ENCODE results near the gene C10orf90. TPM values are rescaled to one million over a fixed set of nuclear protein-coding genes. Genes with fewer than 3 reads are reported as not detected.

The C10orf90 gene
- total RNA-seq, 1 experiment from 2014 or later: not detected

GRCh38 chr10:126561921-126562680 lies 108.4 kb downstream of the C10orf90 start:
- peaks cover 17 to 20% of the 10 kb centered on the region in 2 experiments for H3K9me3 Mint-ChIP-seq
- H3K23me2 ChIP-seq (ENCODE audit: insufficient read length, low read depth, low read length, poor library complexity, severe bottlenecking): no peaks in the 10 kb centered on the region
- no peak overlapping the region for H3K4me2 ChIP-seq (ENCODE audit: insufficient read depth, insufficient read length, low read length)
- no peak overlapping the region for H4K5ac ChIP-seq (ENCODE audit: insufficient read length, low read depth, low read length)
- no peak overlapping the region for H2BK5ac ChIP-seq (ENCODE audit: insufficient read length, low read length)
- peak overlapping the region; percentile 0 to 7; a peak in 2 of 5 replicates for H3K4me3 Mint-ChIP-seq
- DNase-seq: no peak
- H2BK15ac ChIP-seq (ENCODE audit: low read depth, low read length): no peak overlapping the region
- peaks cover 6% of the 10 kb centered on the region for H3K27me3 Mint-ChIP-seq (ENCODE audit: low read depth)
- no peak overlapping the region for H3T11ph ChIP-seq (ENCODE audit: low read length)
- no peak overlapping the region for H2AK5ac ChIP-seq (ENCODE audit: insufficient read length, low read length)
- H2BK12ac ChIP-seq (ENCODE audit: insufficient read length, low read depth, low read length): no peak overlapping the region
- no peaks in the 10 kb centered on the region for H3K79me1 ChIP-seq (ENCODE audit: insufficient read depth, low read depth, low read length, poor library complexity, severe bottlenecking)
- H2BK20ac ChIP-seq (ENCODE audit: low read depth, low read length, poor library complexity, severe bottlenecking): no peak overlapping the region
- no peak overlapping the region for H2BK120ac ChIP-seq (ENCODE audit: low read depth, low read length, poor library complexity, severe bottlenecking)
- no peak overlapping the region for H3K9ac ChIP-seq (ENCODE audit: extremely low read depth, insufficient read length, low read length)
- H3K27ac Mint-ChIP-seq: 0 out of 7 replicates have a peak overlapping the region, but pooled peaks of 1 of the 3 experiments have one; percentile 1
- H3K18ac ChIP-seq (ENCODE audit: insufficient read length, low read depth, low read length): no peak overlapping the region
- H4K91ac ChIP-seq (ENCODE audit: insufficient read length, low read depth, low read length): no peak overlapping the region
- H3K9me3 ChIP-seq (ENCODE audit: control insufficient read depth, low read depth, low read length): peaks cover 6% of the 10 kb centered on the region
- no peaks in the 10 kb centered on the region for H3K79me2 ChIP-seq (ENCODE audit: insufficient read depth, low read length)
- H4K20me1 ChIP-seq (ENCODE audit: control insufficient read depth, insufficient read depth, insufficient read length): no peaks in the 10 kb centered on the region
- H3K36me3 Mint-ChIP-seq (ENCODE audit: insufficient read depth in 1 of 3, low read depth in 3 of 3): peaks cover 8 to 18% (median 9%) of the 10 kb centered on the region in 3 experiments
- no peak overlapping the region for H4K8ac ChIP-seq (replicated peaks; ENCODE audit: insufficient read length, low read depth, low read length)
- H3K56ac ChIP-seq (ENCODE audit: insufficient read length, low read depth, low read length): no peak overlapping the region
- no peak overlapping the region for H3K4ac ChIP-seq (ENCODE audit: low read depth, low read length)
- TF ChIP-seq CTCF (conservative IDR thresholded peaks at IDR 0.05): no peak
- peaks cover 31 to 38% of the 10 kb centered on the region in 2 experiments for H3K4me1 Mint-ChIP-seq
- no CpG with 5 or more reads among the region's 13 CpGs for WGBS (ENCODE audit: extremely low coverage, insufficient read length, low lambda C conversion rate)
- H3K14ac ChIP-seq (ENCODE audit: insufficient read depth, low read length): no peak overlapping the region
- H3K23ac ChIP-seq (ENCODE audit: insufficient read length, low read depth, low read length): no peak overlapping the region
- no peaks in the 10 kb centered on the region; the same call in 1 of the 2 replicates for H3K4me1 ChIP-seq (ENCODE audit: insufficient read depth, low read length)
- H3K27me3 ChIP-seq (ENCODE audit: insufficient read depth, low read length): no peaks in the 10 kb centered on the region
- H2AFZ ChIP-seq (ENCODE audit: low read length): no peak overlapping the region
- no peak overlapping the region for H3K27ac ChIP-seq (ENCODE audit: insufficient read length, low read depth, low read length)

Measured in H9 (cell line).